Astrocyte of the spinal cord (primary cell): ENCODE data around the gene TMEM245.
A peak's percentile ranks its signal among the peaks of the same experiment; 100 is the strongest.
"Not testable (repeated sequence)": the region's sequence is repeated elsewhere in the genome, so short reads cannot be mapped to it uniquely, and the experiment has no call there.

ENCODE experiments used
- DNase-seq: peaks from one replicate; pipeline ENCODE4 v3.0.0; 2011; ENCODE audit warnings: low read depth, low spot score
- H3K4me3 ChIP-seq: 2 replicates; pipeline ENCODE4 v1.5.1; 2011; ENCODE audit warnings: low read depth, mild to moderate bottlenecking, low read length, moderate library complexity
- in situ Hi-C: cut with HindIII; loops from 2 replicates; pipeline ENCODE4 v1.10.0; 2017; ENCODE audit warnings: low sequenced_read_pairs
- TF ChIP-seq, protein P1 (sequence below): IDR thresholded peaks from 2 replicates; pipeline ENCODE4 v1.5.1; 2012; ENCODE audit warnings: low read depth, mild to moderate bottlenecking, low read length, inconsistent platforms

The TMEM245 gene

DNA sequence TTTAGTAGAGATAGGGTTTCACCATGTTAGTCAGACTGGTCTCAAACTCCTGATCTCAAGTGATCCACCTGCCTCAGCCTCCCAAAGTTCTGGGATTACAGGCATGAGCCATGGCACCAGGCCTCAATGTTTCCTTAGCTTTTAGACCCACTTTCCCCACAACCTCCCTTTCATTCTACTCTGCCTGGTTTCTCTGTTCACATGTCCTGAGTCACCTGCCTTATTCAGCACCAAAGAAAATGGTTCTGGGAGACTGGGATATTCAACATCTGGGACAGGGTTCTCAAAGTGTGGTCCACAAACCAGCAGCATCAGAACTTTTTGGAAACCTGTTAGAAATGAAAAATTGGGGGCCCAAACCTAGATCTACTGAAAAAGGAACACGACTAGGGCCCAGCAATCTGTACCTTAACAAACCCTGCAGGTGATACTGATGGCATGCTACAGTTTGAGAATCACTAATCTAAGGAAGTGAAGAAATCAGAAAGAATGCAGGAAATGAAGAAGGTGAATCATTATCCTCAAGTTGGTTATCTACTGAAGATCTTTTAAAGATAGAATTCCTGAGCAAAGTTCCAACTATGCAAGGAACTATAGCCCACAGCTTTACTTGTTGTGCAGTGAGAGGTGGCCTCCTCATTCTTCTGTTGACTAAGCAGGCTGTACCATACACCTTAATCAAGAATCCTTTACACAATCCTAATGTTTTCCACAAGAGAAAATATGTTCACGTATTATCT is 54.6 kb downstream of the TMEM245 start:
- no peak overlapping the region for H3K4me3 ChIP-seq
- in situ Hi-C loops = no loop called here
- DNase-seq = peak; percentile 13
- TF ChIP-seq, protein P1, sequence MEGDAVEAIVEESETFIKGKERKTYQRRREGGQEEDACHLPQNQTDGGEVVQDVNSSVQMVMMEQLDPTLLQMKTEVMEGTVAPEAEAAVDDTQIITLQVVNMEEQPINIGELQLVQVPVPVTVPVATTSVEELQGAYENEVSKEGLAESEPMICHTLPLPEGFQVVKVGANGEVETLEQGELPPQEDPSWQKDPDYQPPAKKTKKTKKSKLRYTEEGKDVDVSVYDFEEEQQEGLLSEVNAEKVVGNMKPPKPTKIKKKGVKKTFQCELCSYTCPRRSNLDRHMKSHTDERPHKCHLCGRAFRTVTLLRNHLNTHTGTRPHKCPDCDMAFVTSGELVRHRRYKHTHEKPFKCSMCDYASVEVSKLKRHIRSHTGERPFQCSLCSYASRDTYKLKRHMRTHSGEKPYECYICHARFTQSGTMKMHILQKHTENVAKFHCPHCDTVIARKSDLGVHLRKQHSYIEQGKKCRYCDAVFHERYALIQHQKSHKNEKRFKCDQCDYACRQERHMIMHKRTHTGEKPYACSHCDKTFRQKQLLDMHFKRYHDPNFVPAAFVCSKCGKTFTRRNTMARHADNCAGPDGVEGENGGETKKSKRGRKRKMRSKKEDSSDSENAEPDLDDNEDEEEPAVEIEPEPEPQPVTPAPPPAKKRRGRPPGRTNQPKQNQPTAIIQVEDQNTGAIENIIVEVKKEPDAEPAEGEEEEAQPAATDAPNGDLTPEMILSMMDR = no peak

DNA sequence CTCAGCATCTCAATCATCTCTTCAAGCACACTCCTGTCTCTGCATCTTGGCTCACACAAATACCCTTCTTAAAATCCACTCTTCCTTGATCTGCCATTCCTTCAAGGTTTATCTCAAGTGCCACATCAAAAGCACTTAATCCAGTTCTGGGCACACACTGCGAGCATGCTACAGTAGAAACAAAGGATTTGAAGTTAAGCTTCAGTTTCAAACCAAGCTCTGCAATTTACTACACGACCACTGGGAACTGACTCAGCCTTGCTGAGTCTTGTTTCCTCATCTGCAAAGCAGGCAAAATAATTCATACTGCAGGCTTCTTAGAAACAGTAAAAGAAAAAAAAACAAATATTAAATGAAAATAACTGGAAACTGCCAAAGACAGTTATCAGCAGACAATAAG is 56.0 kb downstream of the TMEM245 start:
- in situ Hi-C loops = no loop called here
- TF ChIP-seq, protein P1 = peak; percentile 12
- no peak overlapping the region for H3K4me3 ChIP-seq
- DNase-seq = peak; percentile 23

DNA sequence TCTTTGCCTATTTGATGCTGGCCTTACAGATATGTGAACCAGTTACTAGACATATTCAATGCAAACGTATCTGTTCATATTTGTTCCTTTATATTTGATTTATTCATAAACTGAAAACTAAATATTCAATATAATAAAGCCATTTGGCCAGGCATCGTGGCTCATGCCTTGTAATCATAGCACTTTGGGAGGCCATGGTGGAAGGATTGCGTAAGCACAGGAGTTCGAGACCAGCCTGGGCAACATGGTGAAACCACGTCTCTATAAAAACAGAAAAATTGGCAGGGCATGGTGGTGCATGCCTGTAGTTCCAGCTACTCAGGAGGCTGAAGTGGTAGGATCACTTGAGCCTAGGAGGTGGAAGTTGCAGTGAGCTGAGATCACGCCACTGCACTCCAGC is 57.2 kb downstream of the TMEM245 start:
- H3K4me3 ChIP-seq = no peak overlapping the region
- TF ChIP-seq, protein P1 = no peak
- no peak for DNase-seq
- in situ Hi-C loops = no loop called here

DNA sequence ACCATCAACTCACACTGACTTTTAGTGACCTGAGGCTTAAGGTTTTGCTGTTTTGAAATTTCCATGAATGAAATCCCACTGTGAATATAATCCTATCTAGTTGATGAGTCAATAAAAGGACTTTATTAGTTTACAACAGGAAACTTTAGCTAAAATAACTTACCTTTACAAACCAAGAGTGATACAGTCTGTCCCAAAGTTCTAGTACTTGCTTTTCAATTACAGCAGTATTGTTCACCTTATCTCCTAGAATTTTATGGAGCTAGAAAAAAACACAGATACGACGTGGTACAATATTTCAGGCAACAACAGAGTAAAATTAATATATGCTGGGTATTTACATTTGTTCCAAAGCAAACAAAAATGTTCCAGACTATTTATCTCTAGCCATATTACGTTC is 59.6 kb downstream of the TMEM245 start:
- DNase-seq = no peak
- no peak overlapping the region for H3K4me3 ChIP-seq
- TF ChIP-seq, protein P1 = no peak
- in situ Hi-C loops = no loop called here

DNA sequence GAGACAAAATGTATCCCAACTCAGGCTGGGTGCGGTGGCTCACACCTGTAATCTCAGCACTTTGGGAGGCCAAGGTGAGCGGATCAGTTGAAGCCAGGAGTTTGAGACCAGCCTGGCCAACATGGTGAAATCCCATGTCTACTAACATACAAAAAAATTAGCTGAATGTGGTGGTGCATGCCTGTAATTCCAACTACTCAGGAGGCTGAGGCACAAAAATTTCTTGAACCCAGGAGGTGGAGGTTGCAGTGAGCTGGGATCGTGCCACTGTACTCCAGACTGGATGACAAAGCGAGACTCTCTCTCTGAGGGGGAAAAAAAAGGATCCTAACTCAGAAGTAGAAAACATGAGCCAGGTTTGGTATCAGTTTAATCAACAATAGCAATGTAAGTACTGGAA is 66.6 kb downstream of the TMEM245 start:
- in situ Hi-C loops, DNase-seq: not testable (repeated sequence)

DNA sequence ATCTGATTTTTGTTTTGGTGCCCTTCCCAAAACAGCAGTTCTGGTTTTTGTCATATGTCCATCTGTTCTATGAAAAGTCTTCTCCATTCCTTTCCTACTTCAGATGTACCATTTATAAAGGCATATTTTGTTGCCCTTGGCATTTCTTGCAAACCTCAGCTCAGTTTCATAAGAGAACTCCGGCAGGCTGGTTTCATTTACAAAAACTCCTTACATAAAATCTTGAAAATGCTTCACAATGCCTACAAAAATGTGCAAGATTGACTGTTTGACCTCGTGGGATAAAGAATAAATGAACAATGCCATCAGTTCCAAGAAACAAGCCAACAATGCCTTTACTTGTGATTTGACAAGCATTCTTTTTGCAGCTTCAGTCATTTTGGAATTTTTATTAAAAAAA is 67.3 kb downstream of the TMEM245 start:
- in situ Hi-C loops = no loop called here
- TF ChIP-seq, protein P1 = no peak
- DNase-seq = peak; percentile 43
- H3K4me3 ChIP-seq = no peak overlapping the region

More for the DNA sequence above, 66.6 kb downstream of the TMEM245 start:
- not testable (repeated sequence) for H3K4me3 ChIP-seq

DNA sequence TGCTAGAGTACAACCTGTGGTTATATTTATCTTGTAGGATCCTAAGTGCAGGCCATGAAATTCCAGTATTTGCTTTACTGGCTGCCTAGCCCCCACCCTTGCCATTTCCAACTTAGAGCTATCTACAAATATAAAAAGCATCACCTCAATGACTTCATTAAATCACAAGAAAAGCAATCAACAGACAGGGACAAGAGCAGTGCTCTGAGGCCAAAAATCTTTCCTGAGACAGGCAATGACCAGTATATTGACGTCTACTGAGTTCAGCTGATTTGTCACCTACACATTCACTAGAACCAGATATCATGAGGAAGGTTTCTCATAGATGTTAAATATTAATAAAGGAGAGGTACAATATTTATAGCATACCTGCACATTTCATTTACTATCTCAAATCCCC is 68.0 kb downstream of the TMEM245 start:
- in situ Hi-C loops = no loop called here
- no peak for DNase-seq

More for the DNA sequence above, 68.0 kb downstream of the TMEM245 start:
- TF ChIP-seq, protein P1 = no peak
- no peak overlapping the region for H3K4me3 ChIP-seq
